Neural crest cell (in vitro differentiated cells): ENCODE measurements around the gene TMEM190. TPM values are rescaled to one million over a fixed set of nuclear protein-coding genes. Genes with fewer than 3 reads are reported as not detected.

Experiments
- DNase-seq: peaks from one replicate; pipeline ENCODE4 v3.0.0; 2021; ENCODE audit warnings: low read depth, mixed read lengths, low spot score
- H3K27ac Mint-ChIP-seq: one replicate; pipeline ENCODE4 v1.8.0; 2021; ENCODE audit warnings: mild to moderate bottlenecking, mixed read lengths; ENCODE audit not compliant: unreplicated experiment
- H3K27me3 Mint-ChIP-seq: 2 replicates; pipeline ENCODE4 v1.8.0; 2021; ENCODE audit warnings: low read depth, mild to moderate bottlenecking, mixed read lengths
- H3K36me3 Mint-ChIP-seq: 2 replicates; pipeline ENCODE4 v1.8.0; 2021; ENCODE audit warnings: low read depth, mild to moderate bottlenecking, mixed read lengths
- H3K4me1 Mint-ChIP-seq: 2 replicates; pipeline ENCODE4 v1.8.0; 2021; ENCODE audit warnings: mixed read lengths
- H3K4me3 Mint-ChIP-seq: one replicate; pipeline ENCODE4 v1.8.0; 2021; ENCODE audit warnings: mild to moderate bottlenecking, mixed read lengths
- H3K9me3 Mint-ChIP-seq: 2 replicates; pipeline ENCODE4 v1.8.0; 2021; ENCODE audit warnings: mixed read lengths
- CTCF ChIP-seq: fragments of 200-600 bp; sonication (generic); conservative IDR thresholded peaks from 2 replicates; pipeline ENCODE4 v1.5.0; 2021; ENCODE audit warnings: antibody characterized with exemption, mild to moderate bottlenecking
- total RNA-seq: library from RNA; stranded (reverse); gene quantifications from 2 replicates; pipeline ENCODE4 v1.2.1, GENCODE V29; 2021

TMEM190 gene
- total RNA-seq, 1 donor from 2014 or later: not detected

- peak within 1 kb of the TSS; percentile 99 for H3K27ac Mint-ChIP-seq
- peak; percentile 98 for DNase-seq
- H3K9me3 Mint-ChIP-seq: no peaks in the 10 kb centered on the region
- peaks cover 10% of the 10 kb centered on the region for H3K36me3 Mint-ChIP-seq
- peaks cover 54% of the 10 kb centered on the region for H3K4me1 Mint-ChIP-seq
- H3K27me3 Mint-ChIP-seq: peaks cover 8% of the 10 kb centered on the region
- H3K4me3 Mint-ChIP-seq: peak within 1 kb of the TSS; percentile 100
- TF ChIP-seq CTCF: no peak
Observed at GRCh38 chr19:55385724-55386492, 9.3 kb downstream of the TMEM190 start, which contains the start of gene RPL28. TSS of gene RPL28 (plus strand) at chr19:55385932. CDS start at chr19:55386358, 426 bp downstream.

GRCh38 chr19:55386493-55386971 is 9.9 kb downstream of the TMEM190 start:
- Mint-ChIP-seq H3K9me3 (no peaks in the 10 kb centered on the region), H3K27ac (peak overlapping the region; percentile 99), H3K4me3 (peak overlapping the region; percentile 100), H3K27me3 (peaks cover 8% of the 10 kb centered on the region), H3K36me3 (peaks cover 10% of the 10 kb centered on the region), H3K4me1 (peaks cover 57% of the 10 kb centered on the region)
- no peak for TF ChIP-seq CTCF
- no peak for DNase-seq

- Mint-ChIP-seq H3K27me3 (peaks cover 3% of the 10 kb centered on the region), H3K4me3 (peak overlapping the region; percentile 100), H3K36me3 (peaks cover 10% of the 10 kb centered on the region), H3K4me1 (peaks cover 71% of the 10 kb centered on the region), H3K9me3 (no peaks in the 10 kb centered on the region), H3K27ac (no peak overlapping the region)
- TF ChIP-seq CTCF: no peak
- no peak for DNase-seq
Observed at GRCh38 chr19:55387736-55388497, 11.3 kb downstream of the TMEM190 start.

- peaks cover 10% of the 10 kb centered on the region for H3K36me3 Mint-ChIP-seq
- no peak for TF ChIP-seq CTCF
- peaks cover 6% of the 10 kb centered on the region for H3K27me3 Mint-ChIP-seq
- no peak for DNase-seq
- peak overlapping the region; percentile 80 for H3K4me3 Mint-ChIP-seq
- H3K4me1 Mint-ChIP-seq: peaks cover 74% of the 10 kb centered on the region
- H3K27ac Mint-ChIP-seq: no peak overlapping the region
- H3K9me3 Mint-ChIP-seq: no peaks in the 10 kb centered on the region
Observed at GRCh38 chr19:55389386-55390317, 13.0 kb downstream of the TMEM190 start.

- Mint-ChIP-seq H3K36me3 (peaks cover 10% of the 10 kb centered on the region), H3K27ac (no peak overlapping the region), H3K9me3 (no peaks in the 10 kb centered on the region), H3K27me3 (peaks cover 6% of the 10 kb centered on the region), H3K4me1 (peaks cover 65% of the 10 kb centered on the region), H3K4me3 (peak overlapping the region; percentile 80)
- no peak for DNase-seq
- no peak for TF ChIP-seq CTCF
Observed at GRCh38 chr19:55390461-55390880, 13.8 kb downstream of the TMEM190 start.
